ENCODE data around the gene TH. TPM values are rescaled to one million over a fixed set of nuclear protein-coding genes. Genes with fewer than 3 reads are reported as not detected.

Gene TH
- total and polyA plus RNA-seq, 5 donors: not detected

GRCh38 chr11:2207773-2208621 is 36.4 kb upstream of the TH start:
- intact Hi-C loops (cut with DNase I): no loop called here
- 72% methylated on average over 24 of the region's 24 CpGs for WGBS
- Histone ChIP-seq H3K27me3 (ENCODE audit: control insufficient read depth, insufficient read depth) (no peaks in the 10 kb centered on the region), H3K4me3 (ENCODE audit: low read length) (no peak overlapping the region), H3K4me1 (ENCODE audit: control insufficient read depth, insufficient read depth, low read length) (no peaks in the 10 kb centered on the region), H3K9me3 (ENCODE audit: control insufficient read depth, low read length) (no peaks in the 10 kb centered on the region), H3K27ac (ENCODE audit: low read length) (no peak overlapping the region)
- no peak for ATAC-seq
- no peak for DNase-seq

GRCh38 chr11:2207212-2207611 is 35.6 kb upstream of the TH start:
- Histone ChIP-seq H3K27ac (ENCODE audit: low read length) (no peak overlapping the region), H3K4me1 (ENCODE audit: control insufficient read depth, insufficient read depth, low read length) (no peaks in the 10 kb centered on the region), H3K27me3 (ENCODE audit: control insufficient read depth, insufficient read depth) (no peaks in the 10 kb centered on the region), H3K4me3 (ENCODE audit: low read length) (no peak overlapping the region), H3K9me3 (ENCODE audit: control insufficient read depth, low read length) (no peaks in the 10 kb centered on the region)
- intact Hi-C loops (cut with DNase I): no loop called here
- ATAC-seq (no peak), DNase-seq (no peak)
- 75% methylated on average over 11 of the region's 11 CpGs for WGBS

GRCh38 chr11:2205981-2206690 is 34.5 kb upstream of the TH start:
- intact Hi-C loops (cut with DNase I): no loop called here
- H3K27me3 ChIP-seq (ENCODE audit: control insufficient read depth, insufficient read depth): no peaks in the 10 kb centered on the region
- ATAC-seq (no peak), DNase-seq (no peak)
- H3K4me3 ChIP-seq (ENCODE audit: low read length): no peak overlapping the region
- no peaks in the 10 kb centered on the region for H3K9me3 ChIP-seq (ENCODE audit: control insufficient read depth, low read length)
- WGBS: 81% methylated on average over 12 of the region's 12 CpGs
- no peak overlapping the region for H3K27ac ChIP-seq (ENCODE audit: low read length)
- H3K4me1 ChIP-seq (ENCODE audit: control insufficient read depth, insufficient read depth, low read length): no peaks in the 10 kb centered on the region

- intact Hi-C loops (cut with DNase I): no loop called here
- ATAC-seq (no peak), DNase-seq (no peak)
- Histone ChIP-seq H3K27ac (ENCODE audit: low read length) (no peak overlapping the region), H3K4me1 (ENCODE audit: control insufficient read depth, insufficient read depth, low read length) (no peaks in the 10 kb centered on the region), H3K9me3 (ENCODE audit: control insufficient read depth, low read length) (no peaks in the 10 kb centered on the region), H3K4me3 (ENCODE audit: low read length) (no peak overlapping the region), H3K27me3 (ENCODE audit: control insufficient read depth, insufficient read depth) (no peaks in the 10 kb centered on the region)
- 83% methylated on average over 1 of the region's 1 CpG for WGBS
Measured at GRCh38 chr11:2205214-2205720, 33.7 kb upstream of the TH start.

- H3K4me3 ChIP-seq (ENCODE audit: low read length): no peak overlapping the region
- intact Hi-C loops (cut with DNase I): loop anchor here in 1 of 4 donors (5.0 kb wide), 1 partner anchor 93 kb away; no protein-coding TSS in a partner anchor
- no peaks in the 10 kb centered on the region for H3K27me3 ChIP-seq (ENCODE audit: control insufficient read depth, insufficient read depth)
- no peaks in the 10 kb centered on the region for H3K4me1 ChIP-seq (ENCODE audit: control insufficient read depth, insufficient read depth, low read length)
- no peak overlapping the region for H3K27ac ChIP-seq (ENCODE audit: low read length)
- no peaks in the 10 kb centered on the region for H3K9me3 ChIP-seq (ENCODE audit: control insufficient read depth, low read length)
- no peak for DNase-seq
- ATAC-seq: no peak
- WGBS: 71% methylated on average over 21 of the region's 21 CpGs
Measured at GRCh38 chr11:2204361-2205213, 33.0 kb upstream of the TH start.

GRCh38 chr11:2203440-2204259 is 32.0 kb upstream of the TH start:
- ATAC-seq: no peak
- H3K27me3 ChIP-seq (ENCODE audit: control insufficient read depth, insufficient read depth): no peaks in the 10 kb centered on the region
- DNase-seq: no peak
- H3K9me3 ChIP-seq (ENCODE audit: control insufficient read depth, low read length): no peaks in the 10 kb centered on the region
- H3K4me3 ChIP-seq (ENCODE audit: low read length): no peak overlapping the region
- intact Hi-C loops (cut with DNase I): loop anchor here in 1 of 4 donors (5.0 kb wide), 1 partner anchor 94 kb away; no protein-coding TSS in a partner anchor
- WGBS: 83% methylated on average over 23 of the region's 23 CpGs
- H3K27ac ChIP-seq (ENCODE audit: low read length): no peak overlapping the region
- H3K4me1 ChIP-seq (ENCODE audit: control insufficient read depth, insufficient read depth, low read length): no peaks in the 10 kb centered on the region

- Histone ChIP-seq H3K4me1 (ENCODE audit: control insufficient read depth, insufficient read depth, low read length) (no peaks in the 10 kb centered on the region), H3K27ac (ENCODE audit: low read length) (no peak overlapping the region), H3K4me3 (ENCODE audit: low read length) (no peak overlapping the region), H3K27me3 (ENCODE audit: control insufficient read depth, insufficient read depth) (no peaks in the 10 kb centered on the region), H3K9me3 (ENCODE audit: control insufficient read depth, low read length) (no peaks in the 10 kb centered on the region)
- DNase-seq (no peak), ATAC-seq (no peak)
- WGBS: 84% methylated on average over 10 of the region's 10 CpGs
- intact Hi-C loops (cut with DNase I): loop anchor here in 1 of 4 donors (5.0 kb wide), 1 partner anchor 94 kb away; no protein-coding TSS in a partner anchor
Measured at GRCh38 chr11:2202900-2203439, 31.4 kb upstream of the TH start.

GRCh38 chr11:2202071-2202899 is 30.7 kb upstream of the TH start:
- H3K4me1 ChIP-seq (ENCODE audit: control insufficient read depth, insufficient read depth, low read length): no peaks in the 10 kb centered on the region
- intact Hi-C loops (cut with DNase I): loop anchor here in 1 of 4 donors (5.0 kb wide), 1 partner anchor 95 kb away; no protein-coding TSS in a partner anchor
- WGBS: 66% methylated on average over 29 of the region's 29 CpGs
- ATAC-seq (no peak), DNase-seq (no peak)
- no peak overlapping the region for H3K27ac ChIP-seq (ENCODE audit: low read length)
- no peaks in the 10 kb centered on the region for H3K9me3 ChIP-seq (ENCODE audit: control insufficient read depth, low read length)
- no peaks in the 10 kb centered on the region for H3K27me3 ChIP-seq (ENCODE audit: control insufficient read depth, insufficient read depth)
- no peak overlapping the region for H3K4me3 ChIP-seq (ENCODE audit: low read length)

GRCh38 chr11:2201542-2201941 is 29.9 kb upstream of the TH start:
- Histone ChIP-seq H3K4me3 (ENCODE audit: low read length) (no peak overlapping the region), H3K4me1 (ENCODE audit: control insufficient read depth, insufficient read depth, low read length) (no peaks in the 10 kb centered on the region), H3K9me3 (ENCODE audit: control insufficient read depth, low read length) (no peaks in the 10 kb centered on the region), H3K27me3 (ENCODE audit: control insufficient read depth, insufficient read depth) (no peaks in the 10 kb centered on the region), H3K27ac (ENCODE audit: low read length) (no peak overlapping the region)
- 69% methylated on average over 2 of the region's 2 CpGs for WGBS
- DNase-seq (peak in 1 of 3 donors; percentile 11), ATAC-seq (no peak)
- intact Hi-C loops (cut with DNase I): loop anchor here in 1 of 4 donors (5.0 kb wide), 1 partner anchor 96 kb away; no protein-coding TSS in a partner anchor
